Prostate gland (tissue), 2 donors: ENCODE measurements around the gene C1orf174. TPM values are rescaled to one million over a fixed set of nuclear protein-coding genes. Genes with fewer than 3 reads are reported as not detected.

Source experiments
- DNase-seq: peaks from one replicate; pipeline ENCODE4 v3.0.0-alpha.2; 2019; ENCODE audit warnings: low spot score
- H3K27ac ChIP-seq, 2 donors: fragments of 200-600 bp; sonication (generic); 2 replicates each; pipeline ENCODE4 v1.5.1; 2017 to 2019
- H3K27me3 ChIP-seq: fragments of 200-600 bp; sonication (generic); replicated peaks from 2 replicates; pipeline ENCODE4 v1.5.1; 2019; ENCODE audit not compliant: insufficient read depth
- H3K36me3 ChIP-seq, 2 donors: fragments of 200-600 bp; sonication (generic); 1 replicate in 1 of 2; 2 replicates in 1 of 2; pipeline versions ENCODE4 v1.5.1 to v1.8.1; 2017 to 2019
- H3K4me1 ChIP-seq: fragments of 200-600 bp; sonication (generic); replicated peaks from 2 replicates; pipeline ENCODE4 v1.5.1; 2019
- H3K4me3 ChIP-seq, 2 donors: fragments of 200-600 bp; sonication (generic); 2 replicates each; pipeline ENCODE4 v1.5.1; 2017 to 2019
- H3K9me3 ChIP-seq: fragments of 200-600 bp; sonication (generic); 2 replicates; pipeline ENCODE4 v1.5.1; 2017
- POLR2A ChIP-seq: fragments of 450-650 bp; IDR thresholded peaks from one replicate; pipeline ENCODE4 v1.6.1; 2016; ENCODE audit warnings: antibody characterized with exemption, mild to moderate bottlenecking
- POLR2AphosphoS5 ChIP-seq: sonication (generic); formaldehyde crosslinking; IDR thresholded peaks from one replicate; pipeline ENCODE4 v1.6.1; 2017; ENCODE audit warnings: antibody characterized with exemption
- WGBS: methylation state at CpG from one replicate; pipeline ENCODE4 v1.1.5; 2018; 5-methylcytosine and 5-hydroxymethylcytosine counted together
- intact Hi-C: fragments of 100-400 bp; cut with DNase I; formaldehyde crosslinking; loops from one replicate; pipeline ENCODE4 v1.14.2; 2022
- total RNA-seq, 2 donors: library from RNA; depleted of rRNA; stranded (reverse); fragments of >200 nt; gene quantifications; one replicate each; pipeline ENCODE4 v1.1.0, GENCODE V29; 2016
- TF ChIP-seq, protein P1 (sequence below), 4 experiments: fragments of 200-600 bp in 2 of 4; fragments of 450-650 bp in 2 of 4; sonication (generic) in 2 of 4; IDR thresholded peaks; 1 replicate in 3 of 4; 2 replicates in 1 of 4; pipeline ENCODE4 v1.5.1; 2016 to 2019; ENCODE audit warnings: antibody characterized with exemption in 4 of 4, mild to moderate bottlenecking in 2 of 4, moderate library complexity in 2 of 4

Gene C1orf174
- total RNA-seq, 2 donors from 2014 or later: 27.1 to 32.7 TPM

DNA sequence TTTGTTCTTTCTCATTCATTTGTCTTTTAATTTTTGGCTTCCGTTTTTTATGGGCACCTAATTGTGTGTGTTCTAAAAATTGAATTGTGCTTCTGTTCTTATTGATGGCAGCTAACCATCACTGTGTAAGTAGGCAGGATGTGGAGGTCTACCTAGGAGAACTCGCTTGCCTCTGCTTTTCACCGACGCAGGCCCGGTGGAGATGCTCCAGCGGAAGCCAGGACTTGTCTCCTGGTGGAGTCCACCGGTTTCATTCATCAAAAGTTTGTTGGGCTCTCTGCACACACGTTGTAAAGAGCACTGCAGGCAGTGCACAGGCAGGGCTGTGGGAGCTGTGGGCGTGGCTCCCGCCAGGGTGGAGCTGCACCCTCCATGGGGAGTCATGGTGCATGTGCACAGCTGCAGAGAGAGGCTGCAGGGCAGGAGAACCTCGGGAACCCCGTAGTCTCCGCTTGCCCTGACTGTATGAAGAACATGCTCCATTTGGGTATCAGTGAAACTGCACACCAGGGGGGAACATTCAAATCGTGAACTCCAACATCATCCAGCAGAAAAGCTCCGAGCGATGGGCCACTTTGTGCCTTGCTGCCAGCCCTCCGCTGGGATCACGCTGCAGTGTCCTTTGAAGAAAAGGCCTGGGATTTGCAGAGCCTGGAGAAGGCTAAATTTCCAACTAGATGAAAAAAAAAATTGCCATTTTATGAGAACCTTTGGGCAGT is 6.0 kb upstream of the C1orf174 start:
- DNase-seq: no peak
- no peaks in the 10 kb centered on the region for H3K36me3 ChIP-seq
- 78% methylated on average over 18 of the region's 18 CpGs for WGBS
- no peaks in the 10 kb centered on the region for H3K27me3 ChIP-seq
- TF ChIP-seq, protein P1, sequence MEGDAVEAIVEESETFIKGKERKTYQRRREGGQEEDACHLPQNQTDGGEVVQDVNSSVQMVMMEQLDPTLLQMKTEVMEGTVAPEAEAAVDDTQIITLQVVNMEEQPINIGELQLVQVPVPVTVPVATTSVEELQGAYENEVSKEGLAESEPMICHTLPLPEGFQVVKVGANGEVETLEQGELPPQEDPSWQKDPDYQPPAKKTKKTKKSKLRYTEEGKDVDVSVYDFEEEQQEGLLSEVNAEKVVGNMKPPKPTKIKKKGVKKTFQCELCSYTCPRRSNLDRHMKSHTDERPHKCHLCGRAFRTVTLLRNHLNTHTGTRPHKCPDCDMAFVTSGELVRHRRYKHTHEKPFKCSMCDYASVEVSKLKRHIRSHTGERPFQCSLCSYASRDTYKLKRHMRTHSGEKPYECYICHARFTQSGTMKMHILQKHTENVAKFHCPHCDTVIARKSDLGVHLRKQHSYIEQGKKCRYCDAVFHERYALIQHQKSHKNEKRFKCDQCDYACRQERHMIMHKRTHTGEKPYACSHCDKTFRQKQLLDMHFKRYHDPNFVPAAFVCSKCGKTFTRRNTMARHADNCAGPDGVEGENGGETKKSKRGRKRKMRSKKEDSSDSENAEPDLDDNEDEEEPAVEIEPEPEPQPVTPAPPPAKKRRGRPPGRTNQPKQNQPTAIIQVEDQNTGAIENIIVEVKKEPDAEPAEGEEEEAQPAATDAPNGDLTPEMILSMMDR (IDR thresholded peaks at IDR 0.05): no peak
- TF ChIP-seq POLR2AphosphoS5 (no peak), POLR2A (no peak)
- H3K9me3 ChIP-seq: no peaks in the 10 kb centered on the region
- intact Hi-C loops: no loop called here
- H3K4me1 ChIP-seq: no peaks in the 10 kb centered on the region
- H3K4me3 ChIP-seq: no peak overlapping the region
- no peak overlapping the region for H3K27ac ChIP-seq

DNA sequence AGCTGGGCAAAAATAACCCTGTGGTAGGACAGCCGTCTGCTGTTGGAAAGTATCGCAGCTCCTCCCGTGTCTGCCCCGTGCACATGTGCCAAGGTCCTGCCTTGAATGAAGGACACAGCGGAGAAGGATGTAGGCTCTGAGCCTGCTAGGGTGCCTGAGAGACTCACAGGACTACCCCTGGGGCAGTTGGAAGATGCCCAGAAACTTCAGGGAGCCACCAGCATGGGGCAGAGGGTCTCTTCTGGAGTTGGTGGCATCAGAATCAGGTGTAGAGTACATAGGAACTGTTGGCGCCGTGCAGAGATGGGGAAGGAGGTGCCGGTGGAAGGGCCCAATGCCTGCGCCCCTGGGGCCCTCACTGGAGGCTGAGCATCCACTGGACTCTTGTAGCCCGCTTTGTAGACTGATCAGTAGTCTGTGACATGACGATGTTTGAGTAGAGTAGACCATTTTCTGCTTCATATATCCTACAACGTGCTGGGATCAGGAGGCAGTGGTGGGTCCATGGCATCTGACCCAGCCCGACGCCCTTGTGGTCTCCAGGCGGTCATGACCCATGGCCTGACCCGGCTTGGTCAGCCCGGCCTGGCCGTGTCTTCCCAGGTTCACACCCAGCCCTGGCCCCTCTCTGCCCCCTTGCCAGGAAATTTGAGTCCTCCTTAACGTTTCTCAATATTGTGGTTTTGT is 5.3 kb upstream of the C1orf174 start:
- H3K4me1 ChIP-seq: no peaks in the 10 kb centered on the region

DNA sequence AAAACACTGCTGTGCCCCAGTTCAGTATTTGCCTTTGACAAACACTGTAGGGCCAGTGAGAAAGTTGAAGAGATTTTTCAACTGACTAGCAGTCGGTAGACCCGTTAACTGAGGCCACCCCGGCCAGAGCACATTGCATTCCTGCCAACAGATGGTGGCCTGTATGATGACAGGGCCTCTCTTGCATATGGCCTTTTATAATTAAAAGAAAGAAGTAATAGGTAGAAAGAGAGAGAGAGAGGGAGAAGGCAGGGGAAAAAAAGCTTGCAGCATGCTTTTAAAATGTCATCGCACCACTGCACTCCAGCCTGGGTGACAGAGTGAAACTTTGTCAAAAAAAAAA is 4.7 kb upstream of the C1orf174 start:
- H3K36me3 ChIP-seq: no peaks in the 10 kb centered on the region
- H3K4me1 ChIP-seq: no peaks in the 10 kb centered on the region
- H3K9me3 ChIP-seq: no peaks in the 10 kb centered on the region
- no peak overlapping the region for H3K27ac ChIP-seq
- H3K27me3 ChIP-seq: no peaks in the 10 kb centered on the region
- no peak for DNase-seq
- intact Hi-C loops: no loop called here
- WGBS: 78% methylated on average over 4 of the region's 4 CpGs
- TF ChIP-seq POLR2A: no peak
- TF ChIP-seq POLR2AphosphoS5: no peak
- TF ChIP-seq, protein P1 (IDR thresholded peaks at IDR 0.05): no peak
- no peak overlapping the region for H3K4me3 ChIP-seq

More for the DNA sequence above, 5.3 kb upstream of the C1orf174 start:
- no peaks in the 10 kb centered on the region for H3K27me3 ChIP-seq
- 87% methylated on average over 19 of the region's 19 CpGs for WGBS
- H3K4me3 ChIP-seq: no peak overlapping the region
- no peaks in the 10 kb centered on the region for H3K36me3 ChIP-seq
- H3K27ac ChIP-seq: no peak overlapping the region
- intact Hi-C loops: no loop called here
- H3K9me3 ChIP-seq: no peaks in the 10 kb centered on the region
- TF ChIP-seq, protein P1 (IDR thresholded peaks at IDR 0.05): no peak
- TF ChIP-seq POLR2AphosphoS5 (no peak), POLR2A (no peak)
- no peak for DNase-seq

DNA sequence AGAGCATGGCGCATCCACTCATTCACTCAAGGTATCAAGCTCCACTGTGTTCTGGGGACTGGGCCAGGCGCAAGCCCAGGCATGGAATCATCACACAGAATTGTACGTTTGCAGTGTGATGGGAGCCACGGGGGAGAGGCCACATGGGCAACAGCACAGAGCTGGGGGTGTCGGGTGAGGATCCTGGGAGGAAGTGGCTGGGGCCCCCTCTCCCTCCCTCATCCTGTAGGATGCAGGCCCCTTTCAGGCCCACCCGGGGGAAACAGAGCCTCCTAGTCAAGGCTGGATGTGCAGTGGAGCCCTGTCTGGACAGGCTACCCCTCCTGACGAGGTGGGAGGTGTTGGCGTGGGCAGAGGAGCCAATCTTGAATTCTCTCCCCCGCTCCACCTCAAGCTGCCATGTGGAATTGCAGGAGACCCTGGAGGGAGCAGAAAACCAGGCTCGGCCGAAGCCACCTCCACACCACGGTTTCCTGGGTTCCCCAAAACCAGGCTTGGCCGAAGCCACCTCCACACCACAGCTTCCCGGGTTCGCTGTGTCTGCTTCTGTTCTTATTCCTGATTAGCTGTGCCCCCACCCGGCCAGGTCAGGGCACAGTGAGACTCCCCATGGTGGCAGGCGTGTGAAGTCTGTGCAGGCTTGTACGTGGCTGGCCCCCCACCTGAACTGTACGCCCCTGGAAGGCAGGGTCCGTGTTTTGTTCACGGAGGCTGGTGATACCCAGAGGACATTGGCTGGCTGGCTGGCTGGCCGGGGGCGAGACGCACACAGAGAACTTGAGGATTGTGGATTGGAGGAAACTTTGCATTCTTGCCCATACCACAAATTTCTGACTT is 4.2 kb upstream of the C1orf174 start:
- Histone ChIP-seq H3K4me1 (no peaks in the 10 kb centered on the region), H3K36me3 (no peaks in the 10 kb centered on the region), H3K4me3 (no peak overlapping the region), H3K9me3 (no peaks in the 10 kb centered on the region), H3K27ac (no peak overlapping the region), H3K27me3 (no peaks in the 10 kb centered on the region)
- 75% methylated on average over 24 of the region's 24 CpGs for WGBS
- no peak for TF ChIP-seq POLR2AphosphoS5
- TF ChIP-seq POLR2A: no peak
- TF ChIP-seq, protein P1 (IDR thresholded peaks at IDR 0.05): no peak
- DNase-seq: no peak
- intact Hi-C loops: no loop called here
